Trophoblast cell (in vitro differentiated cells and primary cell): ENCODE data around the gene TP53TG5.

Experiments
- DNase-seq, 2 donors: peaks; one replicate each; pipeline ENCODE4 v3.0.0-alpha.2; 2016
- H2AFZ ChIP-seq: 2 replicates; pipeline ENCODE4 v1.6.1; 2013; ENCODE audit warnings: low read length, moderate library complexity, mild to moderate bottlenecking; ENCODE audit not compliant: insufficient read depth, poor library complexity
- H2AK5ac ChIP-seq: 2 replicates; pipeline ENCODE4 v1.6.1; 2013; ENCODE audit warnings: mild to moderate bottlenecking, low read length
- H2BK120ac ChIP-seq: 2 replicates; pipeline ENCODE4 v1.6.1; 2013; ENCODE audit warnings: low read length, mild to moderate bottlenecking, moderate library complexity; ENCODE audit not compliant: insufficient read depth, poor library complexity
- H2BK12ac ChIP-seq: 2 replicates; pipeline ENCODE4 v1.6.1; 2013; ENCODE audit warnings: mild to moderate bottlenecking, low read length, moderate library complexity
- H2BK5ac ChIP-seq: 2 replicates; pipeline ENCODE4 v1.6.1; 2013; ENCODE audit warnings: low read length, low read depth, moderate library complexity, mild to moderate bottlenecking; ENCODE audit not compliant: poor library complexity
- H3K14ac ChIP-seq: 2 replicates; pipeline ENCODE4 v1.6.1; 2013; ENCODE audit warnings: mild to moderate bottlenecking, low read length
- H3K18ac ChIP-seq: 2 replicates; pipeline ENCODE4 v1.6.1; 2013; ENCODE audit warnings: mild to moderate bottlenecking, low read length
- H3K23ac ChIP-seq: 2 replicates; pipeline ENCODE4 v1.6.1; 2013; ENCODE audit warnings: low read length
- H3K27ac ChIP-seq: 2 replicates; pipeline ENCODE4 v1.5.1; 2013; ENCODE audit warnings: low read depth, mild to moderate bottlenecking, inconsistent platforms, low read length, moderate library complexity
- H3K27me3 ChIP-seq: 2 replicates; pipeline ENCODE4 v1.6.1; 2013; ENCODE audit warnings: inconsistent platforms, mild to moderate bottlenecking, low read length, moderate library complexity; ENCODE audit not compliant: insufficient read depth
- H3K36me3 ChIP-seq, 2 experiments: 1 replicate in 1 of 2; 2 replicates in 1 of 2; pipeline ENCODE4 v1.6.1; 2013; ENCODE audit warnings: low read length in 2 of 2, mild to moderate bottlenecking in 2 of 2, moderate library complexity in 1 of 2; ENCODE audit not compliant: insufficient read depth in 2 of 2, control insufficient read depth in 1 of 2
- H3K4ac ChIP-seq: 2 replicates; pipeline ENCODE4 v1.6.1; 2013; ENCODE audit warnings: low read depth, mild to moderate bottlenecking, low read length, moderate library complexity
- H3K4me1 ChIP-seq, 2 experiments: 1 replicate in 1 of 2; 2 replicates in 1 of 2; pipeline ENCODE4 v1.6.1; 2013; ENCODE audit warnings: low read length in 2 of 2, mild to moderate bottlenecking in 2 of 2, moderate library complexity in 1 of 2; ENCODE audit not compliant: insufficient read depth in 2 of 2, control insufficient read depth in 1 of 2
- H3K4me2 ChIP-seq: 2 replicates; pipeline ENCODE4 v1.6.1; 2013; ENCODE audit warnings: inconsistent platforms, mild to moderate bottlenecking, low read length, moderate library complexity
- H3K4me3 ChIP-seq: 2 replicates; pipeline ENCODE4 v1.5.1; 2013; ENCODE audit warnings: mild to moderate bottlenecking, low read depth, low read length, inconsistent platforms
- H3K79me1 ChIP-seq: one replicate; pipeline ENCODE4 v1.6.1; 2013; ENCODE audit warnings: low read length
- H3K79me2 ChIP-seq: 2 replicates; pipeline ENCODE4 v1.6.1; 2013; ENCODE audit warnings: low read length, mild to moderate bottlenecking; ENCODE audit not compliant: control insufficient read depth, insufficient read depth, poor library complexity
- H3K9ac ChIP-seq: 2 replicates; pipeline ENCODE4 v1.6.1; 2013; ENCODE audit warnings: mild to moderate bottlenecking, low read length
- H3K9me3 ChIP-seq: 2 replicates; pipeline ENCODE4 v1.6.1; 2013; ENCODE audit warnings: low read depth, mild to moderate bottlenecking, control low read depth, inconsistent platforms, low read length; ENCODE audit not compliant: insufficient read depth
- H4K12ac ChIP-seq: 2 replicates; pipeline ENCODE4 v1.6.1; 2013; ENCODE audit warnings: low read depth, mild to moderate bottlenecking, low read length, moderate library complexity
- H4K8ac ChIP-seq: 2 replicates; pipeline ENCODE4 v1.6.1; 2013; ENCODE audit warnings: low read depth, mild to moderate bottlenecking, low read length, moderate library complexity
- H4K91ac ChIP-seq: one replicate; pipeline ENCODE4 v1.6.1; 2013; ENCODE audit warnings: low read depth, mild to moderate bottlenecking, low read length, moderate library complexity
- WGBS: extraction: QIAGEN DNeasy Blood & Tissue Kit; methylation state at CpG from one replicate; pipeline ENCODE4 v1.1.7; 2013; ENCODE audit warnings: missing lambda C conversion rate; ENCODE audit not compliant: insufficient read length, insufficient coverage; ENCODE audit errors: extremely low coverage; 5-methylcytosine and 5-hydroxymethylcytosine counted together

TP53TG5 gene

GRCh38 chr20:45406260-45407066 is 28.3 kb upstream of the TP53TG5 start:
- Histone ChIP-seq H3K9ac (peak overlapping the region; percentile 64), H2BK120ac (peak overlapping the region; percentile 18), H2AFZ (peak overlapping the region; percentile 75), H3K4me3 (peak overlapping the region; percentile 76), H3K4ac (peak overlapping the region; percentile 39), H2BK5ac (no peak overlapping the region), H3K27ac (no peak overlapping the region), H4K12ac (peak overlapping the region; percentile 67), H3K4me1 (peaks cover 6 to 15% of the 10 kb centered on the region in 2 experiments), H3K14ac (peak overlapping the region; percentile 38), H3K27me3 (peaks cover 7% of the 10 kb centered on the region), H4K91ac (peak overlapping the region; percentile 79), H3K4me2 (peak overlapping the region; percentile 99), H3K79me1 (peaks cover 6% of the 10 kb centered on the region), H3K9me3 (no peaks in the 10 kb centered on the region), H4K8ac (peak overlapping the region; percentile 48), H2BK12ac (peak overlapping the region; percentile 23), H3K23ac (no peak overlapping the region), H2AK5ac (no peak overlapping the region), H3K79me2 (peaks cover 9% of the 10 kb centered on the region), H3K18ac (peak overlapping the region; percentile 72), H3K36me3 (peaks cover 4 to 5% of the 10 kb centered on the region in 2 experiments)
- WGBS: no CpG with 5 or more reads among the region's 87 CpGs
- DNase-seq: peak in 1 of 2 donors; percentile 22

DNA sequence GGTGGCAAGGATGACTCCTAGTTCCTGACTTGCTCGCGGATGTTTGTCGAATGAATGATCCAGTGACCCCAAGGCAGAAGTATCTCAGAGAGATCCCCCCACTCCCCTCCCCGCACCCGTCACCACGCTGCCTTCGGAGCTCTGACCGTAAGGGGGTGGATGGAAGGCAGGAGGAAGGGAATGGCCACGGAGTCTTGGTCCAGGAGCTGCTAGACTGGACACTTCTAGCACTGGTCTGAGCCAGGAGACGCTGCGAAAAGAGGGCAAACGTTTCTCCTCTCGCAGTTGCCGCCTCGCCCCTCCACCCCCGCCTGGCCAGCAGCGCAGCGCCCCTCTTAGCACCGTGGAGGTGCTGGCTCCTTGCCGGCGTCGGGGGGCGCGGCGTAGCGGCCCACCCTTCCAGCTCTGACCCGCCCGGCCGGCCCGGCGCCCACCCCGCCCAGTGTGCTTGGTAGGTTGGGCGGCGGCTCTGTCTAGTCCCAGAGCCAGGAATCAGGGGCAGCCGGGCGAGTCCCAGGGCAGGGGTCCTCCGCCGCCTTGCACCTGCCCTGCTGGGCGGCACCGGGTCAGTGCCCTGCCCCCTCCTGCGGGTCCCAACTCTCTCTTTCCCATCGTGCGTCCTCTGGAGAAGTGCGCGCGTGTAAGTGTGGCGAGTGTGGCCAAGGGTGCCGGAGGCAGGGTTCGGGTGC is 27.6 kb upstream of the TP53TG5 start:
- H3K36me3 ChIP-seq: peaks cover 4 to 5% of the 10 kb centered on the region in 2 experiments
- peak overlapping the region; percentile 4 for H2AFZ ChIP-seq
- no peak overlapping the region for H3K27ac ChIP-seq
- no peak overlapping the region for H3K4ac ChIP-seq
- H3K27me3 ChIP-seq: peaks cover 7% of the 10 kb centered on the region
- H4K12ac ChIP-seq: peak overlapping the region; percentile 67
- no CpG with 5 or more reads among the region's 49 CpGs for WGBS
- H3K79me1 ChIP-seq: peaks cover 6% of the 10 kb centered on the region
- H3K23ac ChIP-seq: no peak overlapping the region
- no peak overlapping the region for H2BK5ac ChIP-seq
- H3K9me3 ChIP-seq: peaks cover 2% of the 10 kb centered on the region
- no peak for DNase-seq
- peak overlapping the region; percentile 76 for H3K4me3 ChIP-seq
- no peak overlapping the region for H2BK12ac ChIP-seq
- H3K9ac ChIP-seq: no peak overlapping the region
- H2AK5ac ChIP-seq: no peak overlapping the region
- H3K18ac ChIP-seq: peak overlapping the region; percentile 49
- H3K4me1 ChIP-seq: peaks cover 6 to 15% of the 10 kb centered on the region in 2 experiments
- H4K91ac ChIP-seq: no peak overlapping the region
- H3K4me2 ChIP-seq: peak overlapping the region; percentile 99
- H4K8ac ChIP-seq: peak overlapping the region; percentile 28
- H3K14ac ChIP-seq: peak overlapping the region; percentile 38
- no peak overlapping the region for H2BK120ac ChIP-seq
- peaks cover 9% of the 10 kb centered on the region for H3K79me2 ChIP-seq

GRCh38 chr20:45404438-45404837 is 26.3 kb upstream of the TP53TG5 start:
- peaks cover 9% of the 10 kb centered on the region for H3K79me2 ChIP-seq
- DNase-seq: no peak
- peaks cover 0 to 2% of the 10 kb centered on the region in 2 experiments for H3K36me3 ChIP-seq
- no peak overlapping the region for H3K4ac ChIP-seq
- H3K79me1 ChIP-seq: peaks cover 6% of the 10 kb centered on the region
- peaks cover 7% of the 10 kb centered on the region for H3K27me3 ChIP-seq
- no peak overlapping the region for H2AFZ ChIP-seq
- H3K9ac ChIP-seq: no peak overlapping the region
- no peak overlapping the region for H3K14ac ChIP-seq
- H4K8ac ChIP-seq: no peak overlapping the region
- H3K4me3 ChIP-seq: no peak overlapping the region
- H4K91ac ChIP-seq: no peak overlapping the region
- H2BK120ac ChIP-seq: no peak overlapping the region
- no peak overlapping the region for H4K12ac ChIP-seq
- H3K18ac ChIP-seq: no peak overlapping the region
- H2AK5ac ChIP-seq: no peak overlapping the region
- H3K4me2 ChIP-seq: no peak overlapping the region
- H2BK5ac ChIP-seq: no peak overlapping the region
- WGBS: no CpG with 5 or more reads among the region's 1 CpG
- peaks cover 6% of the 10 kb centered on the region for H3K9me3 ChIP-seq
- H3K27ac ChIP-seq: no peak overlapping the region
- no peak overlapping the region for H2BK12ac ChIP-seq
- no peak overlapping the region for H3K23ac ChIP-seq
- peaks cover 6 to 15% of the 10 kb centered on the region in 2 experiments for H3K4me1 ChIP-seq

DNA sequence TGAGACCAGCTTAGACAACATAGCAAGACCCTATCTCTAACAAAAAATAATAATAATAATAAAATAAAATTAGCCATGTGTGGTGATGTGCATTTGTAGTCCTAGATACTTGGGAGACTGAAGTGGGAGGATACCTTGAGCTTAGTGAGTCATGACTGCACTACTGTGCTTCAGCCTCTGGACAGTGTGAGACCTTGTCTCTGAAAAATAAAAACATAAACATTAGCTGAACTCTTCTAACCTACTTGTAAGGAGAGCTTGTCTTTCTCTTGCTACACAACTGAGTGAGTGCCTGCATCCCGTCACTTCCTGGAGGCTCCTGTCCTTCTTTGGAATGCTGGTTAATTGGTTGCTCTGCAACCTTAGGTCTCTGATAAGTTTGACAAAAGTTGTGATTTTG is 24.8 kb upstream of the TP53TG5 start:
- Histone ChIP-seq H3K27ac (no peak overlapping the region), H2BK120ac (no peak overlapping the region), H3K23ac (no peak overlapping the region), H3K4me2 (no peak overlapping the region), H4K8ac (no peak overlapping the region), H2BK12ac (no peak overlapping the region), H4K12ac (no peak overlapping the region), H3K36me3 (no peaks in the 10 kb centered on the region), H3K18ac (no peak overlapping the region), H3K9ac (no peak overlapping the region), H3K4me1 (peaks cover 6 to 15% of the 10 kb centered on the region in 2 experiments), H3K79me2 (peaks cover 9% of the 10 kb centered on the region), H3K4ac (no peak overlapping the region), H3K27me3 (peaks cover 7% of the 10 kb centered on the region), H2AFZ (no peak overlapping the region), H3K14ac (no peak overlapping the region), H3K9me3 (peaks cover 6% of the 10 kb centered on the region), H3K4me3 (no peak overlapping the region), H2BK5ac (no peak overlapping the region), H4K91ac (no peak overlapping the region), H2AK5ac (no peak overlapping the region), H3K79me1 (peaks cover 6% of the 10 kb centered on the region)
- WGBS: no CpG with 5 or more reads among the region's 1 CpG
- no peak for DNase-seq
